ENCODE data around the gene C16orf89. TPM values are rescaled to one million over a fixed set of nuclear protein-coding genes. Genes with fewer than 3 reads are reported as not detected.
"Not testable (repeated sequence)": the region's sequence is repeated elsewhere in the genome, so short reads cannot be mapped to it uniquely, and the experiment has no call there.

The C16orf89 gene
- total RNA-seq, 1 donor from 2014 or later: 1.0 TPM

DNA sequence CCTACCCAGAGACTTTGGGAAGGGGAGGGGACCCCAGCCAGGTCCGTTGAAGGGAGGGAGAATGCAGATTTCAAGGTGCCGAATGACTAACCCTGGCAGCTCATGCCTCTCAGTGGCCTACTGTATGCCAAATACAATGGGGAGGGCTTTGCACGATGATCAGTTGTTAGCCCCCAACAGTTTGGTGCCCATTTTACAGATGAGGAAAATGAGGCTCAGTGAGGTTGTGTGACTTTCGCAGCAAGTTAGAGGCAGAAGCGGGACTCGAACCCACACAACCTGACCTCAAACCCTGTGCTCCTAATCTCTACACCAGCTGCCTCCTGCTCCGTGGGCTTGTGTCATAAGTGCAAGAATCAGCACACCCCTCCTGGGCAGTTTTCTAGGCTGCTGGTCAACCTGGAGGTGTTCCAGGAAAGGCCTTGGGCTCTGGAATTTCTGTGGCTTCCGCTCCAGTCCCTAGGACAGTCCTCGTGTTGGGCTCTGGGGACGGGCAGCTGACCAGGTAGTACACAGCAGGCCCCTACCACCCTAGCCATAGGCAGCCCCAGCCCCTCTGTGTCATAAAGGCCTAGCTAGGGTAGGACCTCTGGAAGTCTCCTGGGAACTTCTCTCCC lies 20.1 kb downstream of the C16orf89 start:
- H3K27me3 ChIP-seq: no peaks in the 10 kb centered on the region
- no peaks in the 10 kb centered on the region for H3K79me2 ChIP-seq (ENCODE audit: low read depth)
- H3K4me2 ChIP-seq: no peak overlapping the region
- Mint-ChIP-seq H3K4me3 (no peak overlapping the region), H3K27ac (no peak overlapping the region), H3K9me3 (no peaks in the 10 kb centered on the region), H3K4me1 (no peaks in the 10 kb centered on the region), H3K27me3 (ENCODE audit: insufficient read depth, low read depth) (peaks cover 5% of the 10 kb centered on the region), H3K36me3 (no peaks in the 10 kb centered on the region)
- no peak for DNase-seq (ENCODE audit: low spot score)
- no peaks in the 10 kb centered on the region for H3K9me3 ChIP-seq (ENCODE audit: low read depth)
- no peak overlapping the region for H2AFZ ChIP-seq (replicated peaks)
- H4K20me1 ChIP-seq (ENCODE audit: low read depth): no peaks in the 10 kb centered on the region
- H3K27ac ChIP-seq: no peak overlapping the region
- no peak for TF ChIP-seq EZH2phosphoT487 (IDR thresholded peaks at IDR 0.05)
- TF ChIP-seq EZH2 (IDR thresholded peaks at IDR 0.05): no peak
- TF ChIP-seq, protein P1, sequence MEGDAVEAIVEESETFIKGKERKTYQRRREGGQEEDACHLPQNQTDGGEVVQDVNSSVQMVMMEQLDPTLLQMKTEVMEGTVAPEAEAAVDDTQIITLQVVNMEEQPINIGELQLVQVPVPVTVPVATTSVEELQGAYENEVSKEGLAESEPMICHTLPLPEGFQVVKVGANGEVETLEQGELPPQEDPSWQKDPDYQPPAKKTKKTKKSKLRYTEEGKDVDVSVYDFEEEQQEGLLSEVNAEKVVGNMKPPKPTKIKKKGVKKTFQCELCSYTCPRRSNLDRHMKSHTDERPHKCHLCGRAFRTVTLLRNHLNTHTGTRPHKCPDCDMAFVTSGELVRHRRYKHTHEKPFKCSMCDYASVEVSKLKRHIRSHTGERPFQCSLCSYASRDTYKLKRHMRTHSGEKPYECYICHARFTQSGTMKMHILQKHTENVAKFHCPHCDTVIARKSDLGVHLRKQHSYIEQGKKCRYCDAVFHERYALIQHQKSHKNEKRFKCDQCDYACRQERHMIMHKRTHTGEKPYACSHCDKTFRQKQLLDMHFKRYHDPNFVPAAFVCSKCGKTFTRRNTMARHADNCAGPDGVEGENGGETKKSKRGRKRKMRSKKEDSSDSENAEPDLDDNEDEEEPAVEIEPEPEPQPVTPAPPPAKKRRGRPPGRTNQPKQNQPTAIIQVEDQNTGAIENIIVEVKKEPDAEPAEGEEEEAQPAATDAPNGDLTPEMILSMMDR (IDR thresholded peaks at IDR 0.05): no peak
- no peaks in the 10 kb centered on the region for H3K36me3 ChIP-seq
- H3K9ac ChIP-seq: no peak overlapping the region
- no peaks in the 10 kb centered on the region for H3F3A ChIP-seq (ENCODE audit: low read depth)
- no peak overlapping the region for H3K4me3 ChIP-seq
- no peaks in the 10 kb centered on the region for H3K4me1 ChIP-seq

DNA sequence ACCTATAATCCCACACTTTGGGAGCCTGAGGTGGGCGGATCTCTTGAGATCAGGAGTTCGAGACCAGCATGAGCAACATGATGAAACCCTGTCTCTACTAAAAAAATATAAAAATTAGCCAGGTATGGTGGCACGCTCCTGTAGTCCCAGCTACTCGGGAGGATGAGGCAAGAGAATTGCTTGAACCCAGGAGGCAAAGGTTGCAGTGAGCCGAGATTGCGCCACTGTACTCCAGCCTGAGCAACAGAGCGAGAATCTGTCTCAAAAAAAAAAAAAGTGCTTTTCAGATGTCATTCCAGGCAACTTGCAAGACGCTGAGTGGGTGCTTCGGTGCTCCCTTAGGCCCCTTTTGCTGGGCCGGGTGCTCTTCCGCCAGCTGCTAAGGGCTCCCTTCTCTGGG lies 21.2 kb downstream of the C16orf89 start:
- H3K27ac Mint-ChIP-seq; H3K27ac ChIP-seq; H3K4me2 ChIP-seq; H4K20me1 ChIP-seq (ENCODE audit: low read depth); H3K4me3 ChIP-seq; H3K27me3 Mint-ChIP-seq (ENCODE audit: insufficient read depth, low read depth); H3K9me3 Mint-ChIP-seq; H3K9ac ChIP-seq; H3K36me3 ChIP-seq; DNase-seq (ENCODE audit: low spot score); H3K9me3 ChIP-seq (ENCODE audit: low read depth); H3K4me3 Mint-ChIP-seq; H3K27me3 ChIP-seq; H2AFZ ChIP-seq (replicated peaks); H3F3A ChIP-seq (ENCODE audit: low read depth); H3K4me1 ChIP-seq; H3K36me3 Mint-ChIP-seq; H3K79me2 ChIP-seq (ENCODE audit: low read depth); H3K4me1 Mint-ChIP-seq: not testable (repeated sequence)

DNA sequence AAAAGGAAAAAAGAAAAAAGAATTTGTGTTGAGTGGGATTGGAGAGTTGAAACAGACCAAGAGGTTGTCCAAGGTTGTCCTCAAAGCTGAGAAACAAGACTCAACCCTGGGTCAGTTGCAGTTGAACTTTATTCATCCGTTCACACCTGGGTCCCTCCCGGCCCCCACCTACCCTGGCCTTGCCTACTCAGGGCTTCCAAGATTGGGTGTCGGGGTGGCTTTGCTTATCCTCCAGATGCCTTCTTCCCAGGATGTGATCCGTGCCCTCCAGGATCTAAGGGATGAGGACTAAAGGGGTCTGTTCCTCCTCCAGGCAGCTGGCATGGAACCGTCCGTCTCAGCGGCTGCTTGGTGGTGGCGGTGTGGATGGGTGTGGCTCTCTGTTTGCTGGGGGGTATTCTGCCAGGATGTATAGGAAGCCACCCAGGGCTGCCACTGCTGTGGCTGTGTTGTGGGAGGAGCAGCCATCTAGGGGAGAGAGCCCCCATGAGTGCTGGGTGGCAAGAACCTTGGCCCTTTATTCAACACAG lies 21.7 kb downstream of the C16orf89 start:
- TF ChIP-seq, protein P1 (IDR thresholded peaks at IDR 0.05): no peak
- TF ChIP-seq EZH2phosphoT487 (IDR thresholded peaks at IDR 0.05): no peak
- TF ChIP-seq EZH2 (IDR thresholded peaks at IDR 0.05): no peak
- Histone ChIP-seq H3K27ac (no peak overlapping the region), H3K9ac (no peak overlapping the region), H2AFZ (replicated peaks) (no peak overlapping the region), H3K4me1 (no peaks in the 10 kb centered on the region), H3K27me3 (no peaks in the 10 kb centered on the region), H3K36me3 (no peaks in the 10 kb centered on the region), H3K79me2 (ENCODE audit: low read depth) (no peaks in the 10 kb centered on the region), H3K4me2 (no peak overlapping the region), H3K9me3 (ENCODE audit: low read depth) (no peaks in the 10 kb centered on the region), H3F3A (ENCODE audit: low read depth) (no peaks in the 10 kb centered on the region), H4K20me1 (ENCODE audit: low read depth) (no peaks in the 10 kb centered on the region), H3K4me3 (no peak overlapping the region)
- Mint-ChIP-seq H3K4me1 (no peaks in the 10 kb centered on the region), H3K36me3 (no peaks in the 10 kb centered on the region), H3K9me3 (no peaks in the 10 kb centered on the region), H3K27ac (no peak overlapping the region), H3K4me3 (no peak overlapping the region), H3K27me3 (ENCODE audit: insufficient read depth, low read depth) (peaks cover 5% of the 10 kb centered on the region)
- DNase-seq (ENCODE audit: low spot score): no peak

DNA sequence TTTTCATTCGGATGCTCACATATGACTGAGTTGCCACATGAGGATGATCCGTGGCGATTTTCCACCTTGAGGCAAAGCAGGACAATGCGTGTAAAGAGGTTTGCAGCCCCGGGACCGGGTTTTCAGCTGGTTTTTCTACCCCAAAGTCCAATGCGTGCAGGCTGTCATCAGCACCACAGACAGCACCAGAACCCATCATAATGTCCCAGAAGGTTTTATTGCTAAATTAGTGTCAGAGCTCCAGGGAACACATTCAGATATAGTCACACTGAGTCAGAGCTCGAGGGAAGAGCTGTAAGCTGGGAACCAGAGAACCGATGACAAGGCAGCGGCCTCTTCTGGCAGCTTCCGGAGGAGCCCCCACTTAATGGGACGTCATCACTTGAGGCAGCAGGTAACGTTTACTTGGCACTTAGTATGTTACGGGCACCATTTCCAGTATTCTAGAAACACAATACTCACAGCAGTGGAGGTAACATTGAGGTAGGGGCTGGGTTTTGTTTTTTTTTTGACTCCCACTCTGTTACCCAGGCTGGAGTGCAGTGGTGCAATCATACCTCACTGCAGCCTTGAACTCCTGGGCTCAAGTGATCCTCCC lies 23.1 kb downstream of the C16orf89 start:
- no peak overlapping the region for H3K27ac ChIP-seq
- H3K4me1 Mint-ChIP-seq: no peaks in the 10 kb centered on the region
- no peak for TF ChIP-seq EZH2 (IDR thresholded peaks at IDR 0.05)
- TF ChIP-seq, protein P1 (IDR thresholded peaks at IDR 0.05): peak; percentile 53
- no peaks in the 10 kb centered on the region for H3K36me3 Mint-ChIP-seq
- peak; percentile 49 for DNase-seq (ENCODE audit: low spot score)
- H3K9me3 ChIP-seq (ENCODE audit: low read depth): no peaks in the 10 kb centered on the region
- H3K9me3 Mint-ChIP-seq: no peaks in the 10 kb centered on the region
- H3K79me2 ChIP-seq (ENCODE audit: low read depth): no peaks in the 10 kb centered on the region
- no peak overlapping the region for H3K4me2 ChIP-seq
- peaks cover 5% of the 10 kb centered on the region for H3K27me3 Mint-ChIP-seq (ENCODE audit: insufficient read depth, low read depth)
- H3K4me3 ChIP-seq: no peak overlapping the region
- H3F3A ChIP-seq (ENCODE audit: low read depth): no peaks in the 10 kb centered on the region
- no peaks in the 10 kb centered on the region for H3K27me3 ChIP-seq
- H3K9ac ChIP-seq: no peak overlapping the region
- H2AFZ ChIP-seq (replicated peaks): peak overlapping the region; percentile 51
- H4K20me1 ChIP-seq (ENCODE audit: low read depth): no peaks in the 10 kb centered on the region
- H3K4me3 Mint-ChIP-seq: no peak overlapping the region
- H3K4me1 ChIP-seq: no peaks in the 10 kb centered on the region
- no peaks in the 10 kb centered on the region for H3K36me3 ChIP-seq
- no peak overlapping the region for H3K27ac Mint-ChIP-seq

Data from neural progenitor cell (in vitro differentiated cells).